ENCODE measurements around the gene ERBB4. TPM values are rescaled to one million over a fixed set of nuclear protein-coding genes. Genes with fewer than 3 reads are reported as not detected.
"Not testable (repeated sequence)": the region's sequence is repeated elsewhere in the genome, so short reads cannot be mapped to it uniquely, and the experiment has no call there.

Gene ERBB4
- total and polyA plus RNA-seq, 7 donors, result under 0.01 to 0.33 (median 0.08) TPM; not detected in 1

- intact Hi-C loops (cut with DNase I), result no loop called here
- TF ChIP-seq EP300 (IDR thresholded peaks at IDR 0.05) (no peak), POLR2AphosphoS5 (IDR thresholded peaks at IDR 0.05) (no peak), POLR2A (IDR thresholded peaks at IDR 0.05) (no peak), CTCF (IDR thresholded peaks at IDR 0.05) (no peak)
- Histone ChIP-seq H3K4me1 (no peaks in the 10 kb centered on the region), H3K4me3 (no peak overlapping the region), H3K27ac (no peak overlapping the region), H3K27me3 (no peaks in the 10 kb centered on the region), H3K36me3 (no peaks in the 10 kb centered on the region), H3K9me3 (peaks cover 0 to 3% (median 0%) of the 10 kb centered on the region in 4 donors)
- 27 to 45% methylated on average over 7 of the region's 7 CpGs for WGBS, 2 donors
- DNase-seq, result no peak
Measured at GRCh38 chr2:212109792-212110680, 428.6 kb downstream of the ERBB4 start.

- intact Hi-C loops (cut with DNase I), result no loop called here
- no peaks in the 10 kb centered on the region for H3K36me3 ChIP-seq
- H3K9me3 ChIP-seq, result peaks cover 0 to 3% (median 0%) of the 10 kb centered on the region in 4 donors
- DNase-seq, result no peak
- TF ChIP-seq POLR2AphosphoS5 (IDR thresholded peaks at IDR 0.05) (no peak), EP300 (IDR thresholded peaks at IDR 0.05) (no peak), CTCF (IDR thresholded peaks at IDR 0.05) (no peak), POLR2A (IDR thresholded peaks at IDR 0.05) (no peak)
- no peak overlapping the region for H3K27ac ChIP-seq
- H3K4me3 ChIP-seq, result no peak overlapping the region
- WGBS, 2 donors, result 92 to 96% methylated on average over 1 of the region's 1 CpG
- no peaks in the 10 kb centered on the region for H3K4me1 ChIP-seq
- H3K27me3 ChIP-seq, result no peaks in the 10 kb centered on the region
Measured at GRCh38 chr2:212109217-212109616, 429.4 kb downstream of the ERBB4 start.

GRCh38 chr2:212107989-212108388 is 430.6 kb downstream of the ERBB4 start:
- H3K36me3 ChIP-seq, result no peaks in the 10 kb centered on the region
- H3K4me1 ChIP-seq, result no peaks in the 10 kb centered on the region
- DNase-seq, result no peak
- 60 to 72% methylated on average over 2 of the region's 2 CpGs for WGBS, 2 donors
- peaks cover 0 to 3% (median 0%) of the 10 kb centered on the region in 4 donors for H3K9me3 ChIP-seq
- intact Hi-C loops (cut with DNase I), result no loop called here
- H3K27me3 ChIP-seq, result no peaks in the 10 kb centered on the region
- TF ChIP-seq POLR2AphosphoS5 (IDR thresholded peaks at IDR 0.05) (no peak), POLR2A (IDR thresholded peaks at IDR 0.05) (no peak), CTCF (IDR thresholded peaks at IDR 0.05) (no peak), EP300 (IDR thresholded peaks at IDR 0.05) (no peak)
- H3K4me3 ChIP-seq, result no peak overlapping the region
- no peak overlapping the region for H3K27ac ChIP-seq

- intact Hi-C loops (cut with DNase I), result no loop called here
- H3K36me3 ChIP-seq, result no peaks in the 10 kb centered on the region
- H3K4me1 ChIP-seq, result no peaks in the 10 kb centered on the region
- peaks cover 0 to 3% (median 0%) of the 10 kb centered on the region in 4 donors for H3K9me3 ChIP-seq
- H3K4me3 ChIP-seq, result no peak overlapping the region
- no peak overlapping the region for H3K27ac ChIP-seq
- WGBS, 2 donors, result 70 to 76% methylated on average over 2 of the region's 2 CpGs
- H3K27me3 ChIP-seq, result no peaks in the 10 kb centered on the region
- TF ChIP-seq EP300 (IDR thresholded peaks at IDR 0.05) (no peak), CTCF (IDR thresholded peaks at IDR 0.05) (no peak), POLR2A (IDR thresholded peaks at IDR 0.05) (no peak), POLR2AphosphoS5 (IDR thresholded peaks at IDR 0.05) (no peak)
- no peak for DNase-seq
Measured at GRCh38 chr2:212107014-212107413, 431.6 kb downstream of the ERBB4 start.

GRCh38 chr2:212106536-212106935 is 432.1 kb downstream of the ERBB4 start:
- H3K4me3 ChIP-seq; intact Hi-C loops (cut with DNase I); H3K27ac ChIP-seq; H3K9me3 ChIP-seq; H3K27me3 ChIP-seq; H3K4me1 ChIP-seq; DNase-seq; H3K36me3 ChIP-seq: not testable (repeated sequence)
